HEK293T (cell line): ENCODE data around the gene TTC13.
A peak's percentile ranks its signal among the peaks of the same experiment; 100 is the strongest.

ENCODE experiments used
- CTCF ChIA-PET: fragments of 350-600 bp; formaldehyde crosslinking; extraction: SDS; loops from one replicate; lab custom pipeline; 2021; ENCODE audit warnings: antibody characterized with exemption, inconsistent platforms; lab: Yijun Ruan, JAX
- POLR2A ChIA-PET: fragments of 350-600 bp; formaldehyde crosslinking; extraction: SDS; loops from one replicate; lab custom pipeline; 2020; ENCODE audit warnings: antibody characterized with exemption, inconsistent platforms; lab: Yijun Ruan, JAX
- DNase-seq: peaks from one replicate; pipeline ENCODE4 v3.0.0; 2012; ENCODE audit warnings: mixed read lengths; ENCODE audit errors: extremely low spot score
- ARNT ChIP-seq: fragments of 450-650 bp; IDR thresholded peaks from 2 replicates; pipeline ENCODE4 v1.6.1; 2017; ENCODE audit warnings: mild to moderate bottlenecking
- BHLHE40 ChIP-seq: fragments of 450-650 bp; IDR thresholded peaks from 2 replicates; pipeline ENCODE4 v1.6.1; 2016; ENCODE audit warnings: mild to moderate bottlenecking, moderate library complexity, borderline replicate concordance
- CTBP1 ChIP-seq: fragments of 450-650 bp; IDR thresholded peaks from 2 replicates; pipeline ENCODE4 v1.6.1; 2016; ENCODE audit warnings: borderline replicate concordance
- ELF4 ChIP-seq: fragments of 450-650 bp; IDR thresholded peaks from 2 replicates; pipeline ENCODE4 v1.6.1; 2017; ENCODE audit warnings: antibody characterized with exemption
- FOXA1 ChIP-seq: fragments of 450-650 bp; IDR thresholded peaks from 2 replicates; pipeline ENCODE4 v1.6.1; 2016; ENCODE audit warnings: mild to moderate bottlenecking
- FOXK2 ChIP-seq: fragments of 450-650 bp; IDR thresholded peaks from 2 replicates; pipeline ENCODE4 v1.6.1; 2016; ENCODE audit warnings: mild to moderate bottlenecking
- FOXM1 ChIP-seq: fragments of 450-650 bp; IDR thresholded peaks from 2 replicates; pipeline ENCODE4 v1.6.1; 2017; ENCODE audit warnings: mild to moderate bottlenecking, borderline replicate concordance
- HDGF ChIP-seq: fragments of 450-650 bp; IDR thresholded peaks from 2 replicates; pipeline ENCODE4 v1.6.1; 2017; ENCODE audit warnings: antibody characterized with exemption, borderline replicate concordance
- L3MBTL2 ChIP-seq: fragments of 450-650 bp; conservative IDR thresholded peaks from 2 replicates; pipeline ENCODE4 v1.6.1; 2016; ENCODE audit warnings: mild to moderate bottlenecking
- LEF1 ChIP-seq: fragments of 450-650 bp; IDR thresholded peaks from 2 replicates; pipeline ENCODE4 v1.6.1; 2017; ENCODE audit warnings: mild to moderate bottlenecking, borderline replicate concordance
- NFRKB ChIP-seq: fragments of 450-650 bp; IDR thresholded peaks from 2 replicates; pipeline ENCODE4 v1.6.1; 2016; ENCODE audit warnings: mild to moderate bottlenecking, moderate library complexity
- PKNOX1 ChIP-seq: fragments of 450-650 bp; IDR thresholded peaks from 2 replicates; pipeline ENCODE4 v1.6.1; 2016
- SP1 ChIP-seq: fragments of 450-650 bp; IDR thresholded peaks from 2 replicates; pipeline ENCODE4 v1.6.1; 2017
- SUZ12 ChIP-seq: fragments of 450-650 bp; IDR thresholded peaks from 2 replicates; pipeline ENCODE4 v1.6.1; 2016; ENCODE audit warnings: mild to moderate bottlenecking
- TARDBP ChIP-seq: fragments of 450-650 bp; IDR thresholded peaks from 2 replicates; pipeline ENCODE4 v1.6.1; 2016
- ZNF384 ChIP-seq: fragments of 450-650 bp; IDR thresholded peaks from 2 replicates; pipeline ENCODE4 v1.6.1; 2016

Gene TTC13

GRCh38 chr1:230870916-230871315 lies 107.7 kb downstream of the TTC13 start:
- TF ChIP-seq FOXK2 (no peak), PKNOX1 (no peak), FOXA1 (no peak), LEF1 (no peak), HDGF (no peak), CTBP1 (no peak), ZNF384 (no peak), NFRKB (no peak), ELF4 (no peak), SP1 (no peak), L3MBTL2 (no peak), FOXM1 (no peak), SUZ12 (no peak), TARDBP (no peak), ARNT (no peak)
- CTCF ChIA-PET: no interaction called here
- DNase-seq: no peak
- POLR2A ChIA-PET: no interaction called here

GRCh38 chr1:230869500-230869899 lies 109.2 kb downstream of the TTC13 start:
- ChIA-PET POLR2A (interaction anchor here (0.8 to 1.5 kb wide), 5 partner anchors 9 to 71 kb away, joined by 3 to 8 read pairs (median 3); no protein-coding TSS in a partner anchor), CTCF (interaction anchor here (0.6 kb wide), 1 partner anchor 281 kb away, joined by 3 read pairs; no protein-coding TSS in a partner anchor)
- TF ChIP-seq LEF1: no peak
- no peak for TF ChIP-seq ARNT
- TF ChIP-seq L3MBTL2: no peak
- no peak for TF ChIP-seq CTBP1
- no peak for TF ChIP-seq SP1
- no peak for TF ChIP-seq ELF4
- TF ChIP-seq HDGF: no peak
- no peak for TF ChIP-seq ZNF384
- no peak for DNase-seq

GRCh38 chr1:230868736-230869385 lies 109.8 kb downstream of the TTC13 start:
- ChIA-PET CTCF (interaction anchor here (0.6 kb wide), 2 partner anchors 19 to 281 kb away, joined by 3 read pairs; no protein-coding TSS in a partner anchor), POLR2A (interaction anchor here (0.8 to 1.5 kb wide), 6 partner anchors 10 to 70 kb away, joined by 3 to 8 read pairs (median 4); no protein-coding TSS in a partner anchor)
- peak; percentile 58 for DNase-seq
- no peak for TF ChIP-seq FOXK2
- TF ChIP-seq L3MBTL2: peak; percentile 92

GRCh38 chr1:230867903-230868735 lies 110.5 kb downstream of the TTC13 start, which contains the start of gene C1orf198:
TSS of gene C1orf198 (minus strand) at chr1:230868521. CDS start at chr1:230868512, 9 bp downstream.
- DNase-seq: peak; percentile 96
- TF ChIP-seq CTBP1: no peak
- no peak for TF ChIP-seq HDGF
- TF ChIP-seq NFRKB: no peak
- no peak for TF ChIP-seq SUZ12
- no peak for TF ChIP-seq ARNT
- no peak for TF ChIP-seq BHLHE40
- TF ChIP-seq PKNOX1: no peak
- TF ChIP-seq LEF1: no peak; the same call in 1 of the 2 replicates
- no peak; the same call in 1 of the 2 replicates for TF ChIP-seq L3MBTL2
- TF ChIP-seq TARDBP: no peak
- no peak for TF ChIP-seq ELF4
- no peak for TF ChIP-seq SP1
- no peak for TF ChIP-seq FOXM1
- no peak for TF ChIP-seq ZNF384
- TF ChIP-seq FOXA1: no peak
- TF ChIP-seq FOXK2: no peak
- POLR2A ChIA-PET: interaction anchor here (1.4 to 2.0 kb wide), 6 partner anchors 10 to 70 kb away, joined by 3 to 14 read pairs (median 4); no protein-coding TSS in a partner anchor
- CTCF ChIA-PET: no interaction called here

- POLR2A ChIA-PET: interaction anchor here (0.7 to 2.0 kb wide), 5 partner anchors 9 to 105 kb away, joined by 3 to 14 read pairs (median 4); no protein-coding TSS in a partner anchor
- DNase-seq: no peak
- CTCF ChIA-PET: no interaction called here
- TF ChIP-seq PKNOX1: no peak
- TF ChIP-seq ELF4: no peak
- TF ChIP-seq BHLHE40: no peak
- no peak for TF ChIP-seq LEF1
- TF ChIP-seq CTBP1: no peak
- no peak for TF ChIP-seq NFRKB
- TF ChIP-seq SUZ12: no peak
- TF ChIP-seq FOXM1: no peak
- TF ChIP-seq HDGF: no peak
- no peak for TF ChIP-seq ARNT
- TF ChIP-seq FOXK2: no peak
- TF ChIP-seq L3MBTL2: no peak
- TF ChIP-seq SP1: no peak
- no peak for TF ChIP-seq ZNF384
- TF ChIP-seq TARDBP: no peak
- TF ChIP-seq FOXA1: no peak
Measured at GRCh38 chr1:230867101-230867902, 111.4 kb downstream of the TTC13 start.
